NCI-H345 treated with DMSO at 0.1 percent for 48 hours (cell line): ENCODE data around the gene ATXN2.
"Not testable (repeated sequence)": the region's sequence is repeated elsewhere in the genome, so short reads cannot be mapped to it uniquely, and the experiment has no call there.

ENCODE experiments used
- DNase-seq: peaks from one replicate; lab custom pipeline; 2025; ENCODE audit not compliant: unreplicated experiment; lab: John Stamatoyannopoulos, UW

Gene ATXN2

GRCh38 chr12:111405149-111405858, 193.8 kb downstream of the ATXN2 start:
- DNase-seq: peak; percentile 93

- no peak for DNase-seq
These were observed 194.6 kb downstream of the ATXN2 start for GRCh38 chr12:111404362-111405148.

- DNase-seq: not testable (repeated sequence)
These were observed 196.7 kb downstream of the ATXN2 start for GRCh38 chr12:111402490-111402824.
